Heart left ventricle (tissue), 16 donors: ENCODE measurements around the gene HES5. TPM values are rescaled to one million over a fixed set of nuclear protein-coding genes. Genes with fewer than 3 reads are reported as not detected.

Source experiments
- ATAC-seq, 4 donors: fragments of 200-7000 bp; cut with Tn5 transposase; one replicate each; pipeline ENCODE4 v1.9.1; 2020 to 2022; ENCODE audit warnings: moderate library complexity in 4 of 4, mild to moderate bottlenecking in 3 of 4, moderate number of reproducible peaks in 1 of 4
- DNase-seq, 5 donors: peaks; one replicate each; pipeline ENCODE4 v3.0.0-alpha.2; 2020
- H3K27ac ChIP-seq, 12 donors: fragments of 200-600 bp; sonication (generic) in 4 of 12; one replicate each; pipeline versions ENCODE4 v1.5.0 to v1.8.0; 2016 to 2022; ENCODE audit warnings: mild to moderate bottlenecking in 2 of 12
- H3K27me3 ChIP-seq, 9 donors: fragments of 200-600 bp; sonication (generic) in 2 of 9; one replicate each; pipeline versions ENCODE4 v1.5.1 to v1.8.0; 2016 to 2022; ENCODE audit warnings: mild to moderate bottlenecking in 3 of 9
- H3K36me3 ChIP-seq, 9 donors: fragments of 200-600 bp; sonication (generic) in 2 of 9; one replicate each; pipeline versions ENCODE4 v1.5.0 to v1.8.0; 2018 to 2022; ENCODE audit warnings: mild to moderate bottlenecking in 2 of 9
- H3K4me1 ChIP-seq, 12 donors: fragments of 200-600 bp; sonication (generic) in 4 of 12; one replicate each; pipeline versions ENCODE4 v1.5.0 to v1.8.0; 2016 to 2022; ENCODE audit warnings: mild to moderate bottlenecking in 3 of 12
- H3K4me3 ChIP-seq, 12 donors: fragments of 200-600 bp; sonication (generic) in 4 of 12; one replicate each; pipeline versions ENCODE4 v1.5.0 to v1.8.0; 2017 to 2022; ENCODE audit warnings: mild to moderate bottlenecking in 9 of 12, moderate library complexity in 4 of 12
- H3K9me3 ChIP-seq, 12 donors: fragments of 200-600 bp; sonication (generic) in 4 of 12; one replicate each; pipeline versions ENCODE4 v1.5.0 to v1.8.0; 2016 to 2022; ENCODE audit warnings: mild to moderate bottlenecking in 1 of 12
- POLR2A ChIP-seq, 2 donors: fragments of 450-650 bp; IDR thresholded peaks; one replicate each; pipeline ENCODE4 v1.6.1; 2017; ENCODE audit warnings: antibody characterized with exemption in 2 of 2, mild to moderate bottlenecking in 2 of 2, moderate library complexity in 2 of 2
- WGBS, 4 donors: extraction: QIAGEN DNeasy Blood & Tissue Kit in 2 of 4; methylation state at CpG; one replicate each; pipeline versions ENCODE4 v1.1.5 to v1.1.7; 2013 to 2018; 5-methylcytosine and 5-hydroxymethylcytosine counted together
- intact Hi-C, 10 donors: fragments of 100-400 bp; cut with DNase I; formaldehyde crosslinking; loops; one replicate each; pipeline versions ENCODE4 v1.11.1 to v1.14.2; 2022
- polyA plus RNA-seq, 2 donors: library from polyadenylated mRNA; stranded (reverse); fragments of 200-250 nt; gene quantifications; one replicate each; pipeline ENCODE4 v1.2.3, GENCODE V29; 2013
- total RNA-seq, 9 donors: library from RNA; depleted of rRNA in 2 of 9; stranded (reverse); fragments of >200 nt in 2 of 9; fragmentation: NEBNext Ultra II Directional in 3 of 9; extraction: Animal tissue kit (Norgen Biotek cat#: 25700) in 3 of 9; gene quantifications; one replicate each; pipeline versions ENCODE4 v1.1.0 to v1.2.4, GENCODE V29; 2016 to 2023
- TF ChIP-seq, protein P1 (sequence below), 12 donors: fragments of 200-600 bp; sonication (generic) in 4 of 12; IDR thresholded peaks; one replicate each; pipeline versions ENCODE4 v1.5.0 to v1.8.0; 2018 to 2022; ENCODE audit warnings: antibody characterized with exemption in 12 of 12, mild to moderate bottlenecking in 5 of 12
- donor health status: ischemic (EF 13 %, LVEDD 7.1; RV severe dilation, severe dysfunction).
- donor health status: healthy with polysubstance abuse.
- donor health status: DM: no; HTN: yes; CAD: no.
- donor health status: DM: no; HTN: no; CAD: no.
- donor health status: ischemic (EF 25% LVEDD 6.9; RV normal size, moderate dysfunction).
- donor health status: ischemic (EF 25% LVEDD 5.7; RV mildly dilated, moderate dysfunction).
- donor health status: healthy.
- donor health status: DM: yes; HTN: yes; CAD: no.
- donor health status: ischemic (EF 35%, LVEDD 5.7; RV mildly dilated, moderate dysfunction).
- donor health status: nonischemic (EF 11% LVEDD 7.7; RV severe dilation, severe dysfunction).
- donor health status: DM: yes; HTN: yes; CAD: no.
- donor health status: PGD.
- donor health status: ischemic (EF 29% LVEDD 5.4; RV normal size, mild dysfunction).
- donor health status: nonischemic (EF 23%, LVEDD 6.1; RV moderate dilation, normal function).

HES5 gene
- total and polyA plus RNA-seq, 11 donors = 0.42 to 2.0 (median 1.2) TPM

DNA sequence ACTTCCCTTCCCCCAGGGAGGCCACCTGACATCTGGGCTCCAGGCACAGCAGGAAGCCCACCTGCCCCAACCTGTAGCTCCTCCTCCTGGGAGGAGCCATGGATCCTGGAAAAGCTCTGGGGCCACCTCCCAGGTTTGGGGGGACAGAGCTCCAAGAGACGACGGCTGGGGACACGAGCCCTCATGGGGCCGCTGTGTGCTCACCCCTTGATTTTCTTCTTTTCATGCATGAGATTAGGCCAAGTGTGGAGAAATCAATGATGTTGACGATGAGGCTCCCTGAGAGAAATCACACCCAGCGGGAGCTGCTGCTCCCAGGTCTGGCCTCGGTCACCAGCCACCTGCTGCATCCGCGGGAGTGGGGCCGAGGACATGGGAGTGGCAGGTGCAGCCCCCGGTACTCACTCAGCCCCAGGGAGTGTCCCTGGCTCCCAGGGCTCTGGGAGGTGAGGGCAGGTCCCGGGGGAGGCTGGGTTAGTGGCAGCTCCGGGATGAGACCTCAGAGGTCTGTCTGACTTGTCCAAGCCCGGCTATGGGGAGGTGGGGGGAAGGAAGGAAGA lies 34.8 kb upstream of the HES5 start:
- no peak for ATAC-seq
- H3K36me3 ChIP-seq = peaks cover 0 to 40% (median 13%) of the 10 kb centered on the region in 9 donors
- WGBS, 4 donors = 26 to 48% (median 36%) methylated on average over 13 to 14 of the region's 14 CpGs
- no peak overlapping the region for H3K4me3 ChIP-seq
- TF ChIP-seq POLR2A (IDR thresholded peaks at IDR 0.05) = no peak
- TF ChIP-seq, protein P1, sequence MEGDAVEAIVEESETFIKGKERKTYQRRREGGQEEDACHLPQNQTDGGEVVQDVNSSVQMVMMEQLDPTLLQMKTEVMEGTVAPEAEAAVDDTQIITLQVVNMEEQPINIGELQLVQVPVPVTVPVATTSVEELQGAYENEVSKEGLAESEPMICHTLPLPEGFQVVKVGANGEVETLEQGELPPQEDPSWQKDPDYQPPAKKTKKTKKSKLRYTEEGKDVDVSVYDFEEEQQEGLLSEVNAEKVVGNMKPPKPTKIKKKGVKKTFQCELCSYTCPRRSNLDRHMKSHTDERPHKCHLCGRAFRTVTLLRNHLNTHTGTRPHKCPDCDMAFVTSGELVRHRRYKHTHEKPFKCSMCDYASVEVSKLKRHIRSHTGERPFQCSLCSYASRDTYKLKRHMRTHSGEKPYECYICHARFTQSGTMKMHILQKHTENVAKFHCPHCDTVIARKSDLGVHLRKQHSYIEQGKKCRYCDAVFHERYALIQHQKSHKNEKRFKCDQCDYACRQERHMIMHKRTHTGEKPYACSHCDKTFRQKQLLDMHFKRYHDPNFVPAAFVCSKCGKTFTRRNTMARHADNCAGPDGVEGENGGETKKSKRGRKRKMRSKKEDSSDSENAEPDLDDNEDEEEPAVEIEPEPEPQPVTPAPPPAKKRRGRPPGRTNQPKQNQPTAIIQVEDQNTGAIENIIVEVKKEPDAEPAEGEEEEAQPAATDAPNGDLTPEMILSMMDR (IDR thresholded peaks at IDR 0.05) = no peak
- H3K4me1 ChIP-seq = peaks cover 0 to under 1% (median 0%) of the 10 kb centered on the region in 12 donors
- H3K27me3 ChIP-seq = peaks cover 0 to 13% (median 0%) of the 10 kb centered on the region in 9 donors
- intact Hi-C loops = no loop called here
- DNase-seq = no peak
- H3K27ac ChIP-seq = no peak overlapping the region
- H3K9me3 ChIP-seq = no peaks in the 10 kb centered on the region

DNA sequence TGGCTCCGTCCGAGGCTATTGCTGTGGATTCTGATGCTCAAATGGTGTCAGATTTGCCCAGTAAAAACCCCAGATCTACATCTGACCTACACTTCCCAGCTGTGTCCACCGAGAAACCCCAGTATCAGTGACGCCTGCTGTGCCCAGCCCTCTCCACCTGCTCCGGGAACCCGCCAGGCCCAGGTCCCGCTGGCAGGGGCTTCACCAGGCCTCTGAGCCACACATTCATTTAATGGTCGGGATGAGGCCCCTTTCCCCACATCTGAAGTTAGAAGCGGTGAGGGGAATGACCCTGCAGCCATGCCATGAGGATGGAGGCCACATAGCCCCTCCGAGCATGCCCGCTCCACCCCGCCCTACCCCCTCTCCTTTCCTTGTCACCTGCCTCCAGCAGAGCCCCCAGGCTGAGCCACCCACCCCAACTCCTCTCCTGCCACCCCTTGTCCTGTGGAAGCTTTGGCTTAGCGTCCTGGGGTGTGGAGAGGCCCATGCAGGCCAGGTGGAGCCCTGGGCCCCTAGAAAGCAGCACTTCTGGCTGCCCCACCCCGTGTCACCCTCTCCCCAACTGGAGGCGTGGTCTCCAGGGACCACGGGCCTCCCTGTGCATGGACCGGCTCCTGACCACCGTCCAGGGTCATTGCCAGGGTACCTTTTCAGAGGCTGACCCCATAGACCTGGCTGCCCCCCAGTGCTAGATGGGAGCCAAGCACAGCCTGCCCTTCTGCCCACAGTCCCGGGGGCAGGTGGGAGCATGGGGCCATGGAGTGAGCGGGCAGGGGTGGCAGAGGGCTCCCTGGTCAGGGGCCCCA lies 34.1 kb upstream of the HES5 start:
- Histone ChIP-seq H3K27me3 (peaks cover 0 to 13% (median 0%) of the 10 kb centered on the region in 9 donors), H3K4me3 (no peak overlapping the region), H3K9me3 (no peaks in the 10 kb centered on the region), H3K4me1 (peaks cover 0 to 5% (median 0%) of the 10 kb centered on the region in 12 donors), H3K36me3 (peaks cover 0 to 47% (median 17%) of the 10 kb centered on the region in 9 donors), H3K27ac (no peak overlapping the region)
- TF ChIP-seq POLR2A (IDR thresholded peaks at IDR 0.05) = no peak
- TF ChIP-seq, protein P1 (IDR thresholded peaks at IDR 0.05) = no peak
- 79 to 89% (median 85%) methylated on average over 17 to 20 of the region's 20 CpGs for WGBS, 4 donors
- ATAC-seq (no peak), DNase-seq (no peak)
- intact Hi-C loops = no loop called here

DNA sequence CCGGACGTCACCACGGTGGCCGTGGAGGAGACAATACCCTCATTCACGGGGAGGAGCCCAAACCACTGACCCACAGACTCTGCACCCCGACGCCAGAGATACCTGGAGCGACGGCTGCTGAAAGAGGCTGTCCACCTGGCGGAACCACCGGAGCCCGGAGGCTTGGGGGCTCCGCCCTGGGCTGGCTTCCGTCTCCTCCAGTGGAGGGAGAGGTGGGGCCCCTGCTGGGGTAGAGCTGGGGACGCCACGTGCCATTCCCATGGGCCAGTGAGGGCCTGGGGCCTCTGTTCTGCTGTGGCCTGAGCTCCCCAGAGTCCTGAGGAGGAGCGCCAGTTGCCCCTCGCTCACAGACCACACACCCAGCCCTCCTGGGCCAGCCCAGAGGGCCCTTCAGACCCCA lies 33.1 kb upstream of the HES5 start:
- WGBS, 4 donors = 83 to 91% (median 88%) methylated on average over 15 to 18 of the region's 18 CpGs
- intact Hi-C loops = no loop called here
- Histone ChIP-seq H3K4me1 (peaks cover 0 to 12% (median 0%) of the 10 kb centered on the region in 12 donors), H3K27me3 (peaks cover 0 to 13% (median 0%) of the 10 kb centered on the region in 9 donors), H3K27ac (no peak overlapping the region), H3K36me3 (peaks cover 0 to 57% (median 21%) of the 10 kb centered on the region in 9 donors), H3K4me3 (no peak overlapping the region), H3K9me3 (no peaks in the 10 kb centered on the region)
- DNase-seq (no peak), ATAC-seq (no peak)
- no peak for TF ChIP-seq POLR2A (IDR thresholded peaks at IDR 0.05)
- TF ChIP-seq, protein P1 (IDR thresholded peaks at IDR 0.05) = no peak
